ENCODE data around the gene WNT7B. TPM values are rescaled to one million over a fixed set of nuclear protein-coding genes. Genes with fewer than 3 reads are reported as not detected.

The WNT7B gene
- total and polyA plus RNA-seq, 2 of the 8 experiments (the other 6 are each of a cell fraction or from before 2014, with no cell fraction given) = 0.14 to 0.24 TPM

- Histone ChIP-seq H3K4me2 (ENCODE audit: insufficient read depth in 1 of 2, low read depth in 2 of 2, low read length in 2 of 2) (no peak overlapping the region), H3K18ac (ENCODE audit: extremely low read depth, low read length) (no peak overlapping the region), H3K4me1 (replicated peaks in 1 of 4; ENCODE audit: control insufficient read depth in 3 of 4, insufficient read depth in 4 of 4, low read length in 3 of 4) (no peaks in the 10 kb centered on the region), H4K91ac (replicated peaks; ENCODE audit: insufficient read length, low read length) (no peak overlapping the region), H3K4ac (replicated peaks; ENCODE audit: insufficient read length, low read depth, low read length) (no peak overlapping the region), H2BK5ac (ENCODE audit: low read depth, low read length) (no peak overlapping the region), H3K23me2 (ENCODE audit: low read depth, low read length) (no peaks in the 10 kb centered on the region; the same call in 1 of the 2 replicates), H3K27ac (ENCODE audit: low read depth, low read length) (no peak overlapping the region), H3K9ac (replicated peaks in 1 of 4; ENCODE audit: extremely low read depth in 1 of 4, low read depth in 3 of 4, low read length in 3 of 4) (no peak overlapping the region), H4K8ac (ENCODE audit: extremely low read depth, insufficient read depth, low read length) (no peak overlapping the region), H3K9me3 (ENCODE audit: insufficient read depth in 2 of 2, low read depth in 1 of 2, low read length in 1 of 2) (no peaks in the 10 kb centered on the region), H2BK15ac (ENCODE audit: low read length) (no peak overlapping the region), H3K36me3 (ENCODE audit: control insufficient read depth in 2 of 4, insufficient read depth in 4 of 4, low read length in 3 of 4) (no peaks in the 10 kb centered on the region), H2AFZ (ENCODE audit: low read length) (no peak overlapping the region), H3K4me3 (ENCODE audit: extremely low read depth in 1 of 4, insufficient read depth in 2 of 4, low read depth in 3 of 4, low read length in 4 of 4) (no peak overlapping the region), H3K56ac (replicated peaks; ENCODE audit: insufficient read length, low read depth, low read length) (no peak overlapping the region), H2BK120ac (replicated peaks; ENCODE audit: low read depth, low read length) (no peak overlapping the region), H3K14ac (ENCODE audit: insufficient read length) (no peak overlapping the region), H2BK12ac (ENCODE audit: low read depth, low read length) (no peak overlapping the region), H3K79me1 (ENCODE audit: low read depth, low read length) (no peaks in the 10 kb centered on the region; the same call in 1 of the 2 replicates), H4K5ac (ENCODE audit: insufficient read length, low read depth, low read length) (no peak overlapping the region), H2BK20ac (ENCODE audit: low read length) (no peak overlapping the region), H3K23ac (ENCODE audit: insufficient read length) (no peak overlapping the region), H2AK5ac (ENCODE audit: low read depth, low read length) (no peak overlapping the region), H3K27me3 (replicated peaks in 1 of 4; ENCODE audit: control insufficient read depth in 3 of 4, extremely low read depth in 1 of 4, insufficient read depth in 3 of 4, low read length in 3 of 4) (no peaks in the 10 kb centered on the region; a peak in 2 of 7 replicates), H3K79me2 (ENCODE audit: control insufficient read depth in 1 of 2, insufficient read depth in 2 of 2, low read length in 2 of 2) (no peaks in the 10 kb centered on the region), H4K20me1 (replicated peaks in 1 of 2; ENCODE audit: control insufficient read depth in 1 of 2, insufficient read depth in 2 of 2, low read length in 2 of 2) (peaks cover 0 to 4% of the 10 kb centered on the region in 2 experiments)
- CTCF ChIA-PET (ENCODE audit: partially characterized antibody) = interaction anchor here (3.1 kb wide), 1 partner anchor 74 kb away, joined by 12 read pairs; no protein-coding TSS in a partner anchor
- POLR2A ChIA-PET (ENCODE audit: partially characterized antibody) = interaction anchor here (0.8 kb wide), 1 partner anchor 47 kb away, joined by 3 read pairs; no protein-coding TSS in a partner anchor
- DNase-seq (ENCODE audit: low read depth in 1 of 2, low spot score in 2 of 2) = no peak
- 90% methylated on average over 3 of the region's 3 CpGs; no CpG with 5 or more reads in 1 of the 2 experiments for WGBS, 2 experiments (ENCODE audit: extremely low coverage in 1 of 2, insufficient coverage in 1 of 2, insufficient read length in 1 of 2, insufficient replicate concordance in 2 of 2, low coverage in 1 of 2, low lambda C conversion rate in 2 of 2, missing lambda C conversion rate in 1 of 2)
- no peak for FAIRE-seq
- no peak for TF ChIP-seq POLR2A (IDR thresholded peaks at IDR 0.05; ENCODE audit: control extremely low read depth in 1 of 2, low read depth in 2 of 2, low read length in 2 of 2)
- no peak for TF ChIP-seq SIN3A (conservative IDR thresholded peaks at IDR 0.05 in 1 of 2, IDR thresholded peaks at IDR 0.05 in 1 of 2; ENCODE audit: low read depth in 1 of 2, low read length in 2 of 2)
- no peak for TF ChIP-seq KDM4A (IDR thresholded peaks at IDR 0.05; ENCODE audit: low read depth, low read length, severe bottlenecking)
- no peak for TF ChIP-seq SUZ12 (IDR thresholded peaks at IDR 0.05; ENCODE audit: low read length)
- TF ChIP-seq YY1 (IDR thresholded peaks at IDR 0.05; ENCODE audit: low read depth, low read length) = no peak
- TF ChIP-seq PHF8 (conservative IDR thresholded peaks at IDR 0.05; ENCODE audit: low read depth, low read length) = no peak
- no peak for TF ChIP-seq CREB1 (IDR thresholded peaks at IDR 0.05)
- no peak for TF ChIP-seq RXRA (IDR thresholded peaks at IDR 0.05; ENCODE audit: insufficient read depth, low read depth, low read length)
- no peak for TF ChIP-seq ASH2L (IDR thresholded peaks at IDR 0.05; ENCODE audit: low read length)
- no peak for TF ChIP-seq TAF7 (optimal IDR thresholded peaks at IDR 0.05; ENCODE audit: borderline replicate concordance, low read depth, low read length)
Measured at GRCh38 chr22:45938913-45939312, 38.0 kb downstream of the WNT7B start.
